Stimulated activated naive CD4-positive, alpha-beta T cell (primary cell): ENCODE results near the gene HOXC13.

ENCODE experiments used
- DNase-seq, 6 experiments: peaks; one replicate each; lab custom pipeline; 2025; lab: John Stamatoyannopoulos, UW

Gene HOXC13

DNA sequence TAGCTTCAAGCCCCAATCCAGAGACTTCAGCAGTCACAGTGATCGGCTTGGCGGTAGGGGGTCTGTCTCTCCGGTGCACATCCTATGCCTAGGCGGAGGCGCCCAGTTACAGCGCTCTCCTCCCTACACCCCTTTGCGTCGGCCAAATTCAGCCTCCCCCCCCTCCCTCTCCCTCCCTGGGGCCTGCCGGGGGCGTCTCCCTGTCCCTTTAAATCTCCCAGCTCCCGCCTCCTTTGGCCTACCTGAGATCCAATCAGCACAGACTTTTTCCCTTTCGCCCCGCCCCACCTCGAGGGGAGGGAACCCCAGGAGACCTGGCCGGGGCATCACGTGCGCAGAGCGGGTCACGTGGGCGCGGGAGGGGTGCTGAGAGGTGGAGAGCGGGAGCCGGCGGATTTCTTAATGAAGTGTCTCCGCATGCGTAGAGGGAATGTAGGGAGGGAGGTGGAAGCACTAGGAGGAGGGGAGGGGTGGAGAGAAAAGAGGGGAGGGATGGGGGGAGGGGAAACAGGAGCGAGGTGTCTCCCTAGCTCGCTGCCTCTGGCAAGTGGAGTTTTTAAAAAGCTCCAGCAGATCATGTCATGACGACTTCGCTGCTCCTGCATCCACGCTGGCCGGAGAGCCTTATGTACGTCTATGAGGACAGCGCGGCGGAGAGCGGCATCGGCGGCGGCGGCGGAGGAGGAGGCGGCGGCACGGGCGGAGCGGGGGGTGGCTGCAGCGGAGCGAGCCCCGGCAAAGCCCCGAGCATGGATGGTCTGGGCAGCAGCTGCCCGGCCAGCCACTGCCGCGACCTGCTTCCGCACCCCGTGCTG lies at the start of gene HOXC13:
HOXC13 (plus strand) TSS at position 506 of the 815 bp plus-strand sequence; CDS start at position 582, 76 bp downstream.
- peak in 2 of 6 experiments; percentile 26 to 37 for DNase-seq

DNA sequence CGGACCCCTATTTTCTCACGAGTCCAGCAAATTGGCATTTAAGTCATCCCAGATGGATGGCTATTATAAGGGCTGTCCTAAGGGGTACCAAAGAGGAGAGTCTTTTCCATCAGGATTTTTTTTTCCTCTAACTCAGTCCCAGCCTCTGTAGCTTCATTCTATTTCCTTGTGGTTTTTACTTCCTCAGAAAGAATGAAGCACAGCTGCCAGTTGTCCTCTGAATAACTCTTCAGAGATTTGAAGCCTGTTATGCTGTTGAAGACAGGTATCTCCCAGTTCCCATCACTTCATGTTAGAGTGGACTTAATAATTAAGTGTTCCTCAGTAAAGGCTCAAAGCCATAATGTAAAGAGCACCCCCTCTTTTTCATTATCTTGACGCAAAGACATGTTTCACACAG lies 48.5 kb upstream of the HOXC13 start:
- DNase-seq: no peak

DNA sequence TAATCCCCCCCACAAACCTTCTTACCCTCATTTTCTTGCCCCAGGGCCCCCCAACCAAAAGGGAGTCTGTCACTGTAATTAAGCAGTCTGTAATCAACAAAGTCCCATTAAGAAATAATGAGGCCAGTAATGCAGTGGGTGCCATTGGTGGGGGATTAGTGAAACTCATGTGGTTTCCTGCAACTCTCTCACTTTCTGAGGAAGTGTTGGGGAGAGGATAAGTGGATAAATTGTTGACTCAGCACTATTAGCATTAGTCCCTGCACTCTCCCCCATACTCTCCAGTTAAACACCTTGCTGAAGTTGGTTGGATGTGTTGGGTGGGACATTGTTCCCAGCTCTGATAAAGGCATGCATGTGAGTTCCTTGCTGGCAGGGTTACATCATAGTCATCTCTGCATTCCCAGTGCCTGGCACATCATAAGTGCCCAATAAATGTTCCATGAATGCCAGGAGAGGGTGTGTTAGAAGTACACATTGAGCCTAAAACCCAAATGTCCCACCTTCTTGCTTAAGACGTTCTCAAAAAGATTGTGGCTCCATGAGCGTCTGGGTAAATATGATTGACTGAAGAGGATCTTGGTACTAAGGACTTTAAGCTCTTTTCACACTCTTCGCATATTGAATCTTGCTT lies 45.8 kb upstream of the HOXC13 start:
- no peak for DNase-seq

DNA sequence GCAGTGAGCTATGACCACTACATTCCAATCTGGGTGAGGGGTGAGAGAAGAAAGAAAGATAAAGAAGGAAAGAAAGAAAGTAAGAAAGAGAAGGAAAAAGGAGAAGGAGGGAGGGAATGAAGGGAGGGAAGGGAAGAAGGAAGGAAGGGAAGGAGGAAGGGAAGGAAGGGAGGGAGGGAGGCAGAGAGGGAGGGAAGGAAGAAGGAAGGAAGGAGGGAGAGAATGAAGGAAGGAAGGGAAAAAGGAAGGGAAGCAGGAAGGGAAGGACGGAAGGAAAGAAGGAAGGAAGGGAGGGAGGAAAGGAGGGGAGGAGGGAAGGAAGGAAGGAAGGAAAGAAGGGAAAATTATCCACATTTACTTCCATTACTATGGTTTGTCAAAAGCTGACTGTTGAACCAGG lies 39.4 kb upstream of the HOXC13 start:
- no peak for DNase-seq

GRCh38 chr12:53907103-53907502 lies 31.5 kb upstream of the HOXC13 start:
- DNase-seq: no peak

DNA sequence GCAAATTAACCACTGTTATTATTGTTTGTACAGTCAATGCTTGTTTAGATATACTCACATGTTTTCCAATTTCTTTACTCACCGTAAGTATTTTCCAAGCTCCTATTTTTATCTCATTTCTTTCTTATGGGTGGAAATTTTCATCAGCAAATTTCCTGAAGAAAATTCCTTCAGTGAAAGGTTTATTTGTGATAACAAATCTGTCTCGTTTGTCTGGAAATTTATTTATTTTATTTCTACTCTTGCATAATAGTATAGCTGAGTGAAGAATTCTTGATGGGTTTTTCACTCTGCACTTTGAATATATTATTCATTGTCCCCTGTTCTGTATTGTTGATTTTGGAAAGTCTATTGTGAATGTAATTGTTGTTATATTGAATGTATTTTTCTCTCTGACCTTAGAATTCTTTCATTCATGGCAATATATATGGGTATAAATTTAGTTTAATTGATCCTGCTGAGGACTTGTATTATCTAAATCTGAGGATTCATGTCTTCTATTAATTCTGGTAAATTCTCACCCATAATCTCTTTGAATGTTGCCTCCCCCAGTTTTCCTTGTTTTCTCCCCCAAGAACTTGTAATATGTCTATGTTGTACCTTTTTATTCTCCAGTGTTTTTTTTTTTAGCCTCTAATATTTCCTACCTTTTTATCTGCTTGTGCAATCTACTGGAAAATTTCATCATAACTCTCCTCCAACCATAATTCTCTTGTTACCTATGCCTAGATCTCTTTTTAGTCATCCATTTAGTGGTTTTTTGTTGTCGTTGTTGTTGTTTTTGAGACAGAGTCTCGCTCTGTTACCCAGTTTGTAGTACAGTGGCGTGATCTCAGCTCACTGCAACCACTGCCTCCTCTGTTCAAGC lies 21.6 kb upstream of the HOXC13 start:
- no peak for DNase-seq

GRCh38 chr12:53924521-53925405 lies 13.9 kb upstream of the HOXC13 start:
- no peak for DNase-seq

GRCh38 chr12:53927220-53928029 lies 11.2 kb upstream of the HOXC13 start:
- no peak for DNase-seq

DNA sequence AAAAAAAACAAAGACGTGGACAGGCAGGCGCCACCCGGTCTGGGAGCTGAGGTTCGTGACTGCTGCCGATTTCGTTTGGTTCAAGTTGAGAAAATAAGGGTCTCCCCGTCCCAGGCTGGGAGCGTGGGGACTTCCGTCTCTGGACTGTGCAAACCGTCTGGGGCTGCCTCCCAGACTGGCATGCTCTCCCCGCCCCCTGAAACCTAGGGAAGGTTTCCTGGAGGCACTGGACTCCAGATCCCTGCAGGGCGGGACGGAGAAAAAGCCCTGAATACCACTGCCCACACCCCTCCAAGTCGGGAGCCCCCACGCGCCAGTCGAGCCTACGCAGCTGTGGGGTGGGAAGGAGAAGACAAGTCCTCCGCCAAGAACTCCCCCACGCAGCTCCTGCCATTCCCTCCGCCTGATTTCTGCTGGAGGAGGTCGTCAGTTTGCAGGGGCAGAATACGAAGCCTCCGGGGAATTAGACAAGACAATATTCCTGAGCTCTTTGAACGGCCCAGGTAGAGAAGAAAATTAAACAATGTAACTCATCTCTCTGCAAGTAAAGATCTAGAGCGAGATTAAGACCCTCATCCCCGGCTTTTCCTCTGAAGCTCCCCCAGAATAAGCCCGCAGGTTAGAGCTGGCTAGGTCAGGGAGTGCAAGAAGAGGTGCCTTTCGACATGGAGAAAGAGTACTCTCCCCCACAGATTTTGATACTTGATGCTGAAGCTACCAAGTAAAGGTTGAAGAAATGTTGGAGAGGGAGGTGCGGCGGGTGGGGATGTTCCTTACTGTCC lies 10.4 kb upstream of the HOXC13 start:
- no peak for DNase-seq

- DNase-seq: no peak
These were observed 9.1 kb upstream of the HOXC13 start for GRCh38 chr12:53929527-53929926.

DNA sequence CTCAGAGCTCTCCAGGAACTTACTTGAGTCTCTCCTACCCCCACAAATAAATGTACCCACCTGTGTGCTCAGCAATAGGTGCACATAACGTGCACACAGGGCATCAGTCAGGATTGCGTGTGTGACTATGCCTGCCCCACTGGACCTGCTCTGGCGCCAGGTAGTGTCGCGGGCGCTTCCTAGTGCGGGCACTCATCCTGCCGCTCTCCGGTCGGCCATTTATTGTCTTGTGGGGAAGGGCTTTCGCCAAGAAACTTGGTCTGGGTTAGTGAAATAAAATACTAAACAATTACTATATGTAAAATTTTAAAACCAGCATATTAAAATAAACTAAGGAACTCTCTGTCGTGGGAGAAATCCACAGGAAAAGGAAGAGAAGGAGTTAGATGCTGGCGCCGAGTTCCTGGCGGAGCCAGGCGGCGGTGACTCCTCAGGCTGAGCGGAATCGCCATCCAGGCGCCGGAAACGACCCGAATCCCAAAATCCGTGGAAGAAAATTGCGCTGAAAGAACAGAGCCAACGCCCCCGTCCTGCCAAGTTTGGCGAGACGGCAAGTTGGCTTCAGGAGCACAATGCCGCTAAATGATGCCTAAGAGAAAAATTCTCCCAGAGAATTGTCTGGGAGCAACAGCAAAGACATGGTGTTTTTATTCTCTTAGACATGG lies 7.9 kb upstream of the HOXC13 start:
- no peak for DNase-seq

DNA sequence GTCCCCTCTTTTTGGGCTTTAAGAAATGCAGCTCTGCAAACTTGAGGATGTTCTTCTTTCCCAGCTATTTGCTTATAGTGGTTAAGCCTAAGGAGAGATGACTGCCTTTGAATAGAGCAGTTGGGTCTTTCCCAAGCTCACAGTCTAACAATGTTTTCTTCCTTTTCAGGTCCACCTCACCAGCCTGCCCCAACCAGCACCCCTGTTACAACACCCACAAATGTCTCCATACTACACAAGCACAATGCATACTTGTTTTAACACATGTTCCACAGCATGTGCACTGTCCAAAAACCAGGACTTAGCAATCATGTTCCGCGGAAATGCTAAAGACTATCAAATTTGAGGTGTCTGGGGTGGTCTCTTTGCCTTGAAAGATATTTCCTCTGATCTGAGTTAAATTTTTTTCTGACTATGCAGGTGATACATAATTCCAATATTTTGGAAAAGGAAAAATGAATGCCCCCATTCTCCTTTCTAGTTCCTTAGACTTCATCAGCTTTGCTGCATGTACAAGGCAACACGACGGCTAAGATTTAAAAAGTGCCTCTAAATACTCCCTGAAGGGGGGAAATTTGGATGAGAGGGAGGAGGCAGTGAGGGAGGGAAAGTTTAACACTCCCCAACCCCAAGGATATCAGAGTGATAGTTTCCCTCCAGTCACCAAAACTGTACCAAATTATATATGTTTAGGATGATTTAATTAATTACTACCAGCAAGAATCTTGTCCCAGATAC lies 6.6 kb upstream of the HOXC13 start:
- no peak for DNase-seq

DNA sequence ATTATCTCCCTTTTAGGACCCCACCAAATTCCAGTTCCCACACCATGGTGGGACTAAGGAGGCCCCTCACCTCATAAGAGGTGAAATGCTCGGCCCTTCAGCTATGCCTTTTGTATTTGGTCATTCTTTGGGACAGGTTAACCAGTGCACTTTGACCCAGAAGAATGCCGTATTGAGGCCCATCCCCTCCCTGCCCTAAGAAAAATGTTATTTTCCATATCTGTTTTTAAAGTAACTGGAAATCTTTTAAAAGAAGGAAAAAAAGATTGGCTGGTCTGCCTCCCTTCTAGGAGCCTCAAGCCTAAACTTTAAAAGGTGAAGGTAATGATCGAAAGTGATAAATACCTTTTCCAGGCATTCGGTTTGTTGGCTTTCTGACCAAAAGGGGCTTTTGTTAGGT lies 5.7 kb upstream of the HOXC13 start:
- DNase-seq: no peak

DNA sequence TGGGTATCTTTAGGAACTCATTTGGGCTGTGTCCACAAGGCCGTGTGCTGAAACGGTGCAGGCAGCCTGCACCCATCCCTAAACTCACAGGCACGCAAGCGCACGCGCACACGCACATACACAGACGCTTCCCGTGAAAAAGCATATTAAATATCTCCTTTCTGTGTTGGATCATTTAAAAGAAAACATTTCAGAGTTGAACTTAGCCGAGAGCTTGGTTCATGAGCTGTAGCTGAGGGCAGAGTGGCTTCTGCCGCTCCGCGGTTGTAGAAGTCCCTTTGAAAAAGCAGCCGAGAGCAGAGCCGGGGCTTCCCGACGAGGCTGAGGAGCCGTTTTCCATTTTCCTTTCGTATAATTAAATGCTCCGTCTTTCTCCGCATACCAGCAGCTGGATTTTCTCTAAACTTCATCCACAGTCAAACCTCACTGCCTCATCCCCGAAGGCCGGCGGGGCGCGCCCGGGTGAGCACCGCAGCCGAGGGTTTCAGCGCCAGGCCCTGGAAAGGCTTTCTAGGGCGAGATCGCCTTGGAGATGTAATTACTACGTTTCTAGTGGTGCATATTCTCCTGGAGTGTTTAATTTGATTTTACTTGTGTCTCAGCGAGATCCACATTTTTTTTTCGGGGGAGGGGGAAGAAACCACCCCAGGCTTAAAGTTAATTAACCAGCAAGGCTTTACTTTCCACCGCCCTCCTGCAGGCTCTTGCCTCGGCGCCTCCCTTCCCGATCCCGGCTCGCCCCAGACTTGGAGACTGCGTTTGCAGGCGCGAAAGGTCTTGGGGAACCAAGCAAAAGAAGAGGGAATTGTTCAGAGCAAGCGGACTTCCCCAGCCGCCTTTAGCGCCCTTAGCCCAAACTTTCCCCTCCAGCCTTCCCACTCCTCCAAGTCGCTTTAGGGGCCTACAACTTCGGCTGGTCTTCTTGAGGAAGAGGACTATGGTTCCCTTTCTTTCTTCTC lies 3.0 kb upstream of the HOXC13 start:
- no peak for DNase-seq

DNA sequence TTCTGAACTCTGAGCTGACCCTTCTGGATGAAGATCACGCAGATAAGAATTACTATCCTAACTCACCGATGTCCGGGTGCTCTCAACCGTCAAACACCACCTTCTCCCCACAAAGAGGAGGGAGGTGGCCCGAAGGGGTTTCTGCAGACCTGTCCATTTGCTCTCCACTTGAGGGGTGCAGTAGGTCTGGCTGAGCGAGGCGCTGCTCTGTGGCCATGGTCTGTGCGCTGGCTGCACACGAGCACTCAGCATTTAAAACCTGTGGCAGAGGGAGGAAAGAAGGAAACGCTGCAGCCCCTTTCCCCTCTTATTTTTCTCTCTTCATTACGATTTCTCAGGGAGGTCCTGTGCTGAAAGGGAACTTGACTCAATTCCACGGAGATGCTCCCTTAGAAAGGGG lies 1.5 kb upstream of the HOXC13 start:
- DNase-seq: no peak

DNA sequence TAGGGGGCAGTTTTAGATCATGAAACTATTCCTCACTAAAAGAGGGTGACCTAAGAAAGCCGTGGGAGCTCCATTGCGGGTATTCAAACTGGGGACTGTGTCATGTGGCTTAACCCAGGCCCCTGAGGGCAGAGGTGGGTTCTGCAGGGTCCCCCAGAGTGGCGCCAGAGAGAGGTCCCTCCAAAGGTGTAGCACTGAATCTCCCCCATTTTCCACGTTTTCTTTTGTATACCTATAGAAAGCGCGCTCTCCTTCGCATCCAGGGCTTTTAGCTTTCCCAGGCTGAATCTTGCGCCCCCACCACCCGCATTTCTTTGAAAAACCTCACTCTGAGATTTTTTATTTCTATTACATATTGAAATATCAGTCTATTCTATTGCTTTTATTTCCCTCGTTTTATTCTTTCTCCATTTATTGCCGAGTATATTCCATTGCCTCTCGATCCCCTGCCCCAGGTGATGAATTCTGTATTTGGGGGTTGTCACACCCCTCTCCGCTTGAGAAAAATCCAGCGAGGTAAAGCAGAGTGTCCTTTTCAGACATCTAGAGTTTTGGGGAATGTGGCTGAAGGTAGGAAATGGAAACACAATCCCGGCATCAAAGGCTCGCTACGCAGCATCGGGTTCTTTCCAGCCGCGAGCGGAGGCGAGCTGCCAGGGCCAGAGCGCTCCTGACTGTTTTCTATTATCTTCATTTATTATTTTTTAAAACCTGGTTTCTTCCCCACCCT lies 870 bp upstream of the HOXC13 start:
- no peak for DNase-seq
